BJ (cell line): ENCODE results near the gene SLC25A29. TPM values are rescaled to one million over a fixed set of nuclear protein-coding genes. Genes with fewer than 3 reads are reported as not detected.

ENCODE experiments used
- CTCF ChIA-PET: fragments of 350-600 bp; formaldehyde crosslinking; extraction: SDS; loops from one replicate; lab custom pipeline; 2021; ENCODE audit warnings: antibody characterized with exemption, inconsistent platforms; lab: Yijun Ruan, JAX
- POLR2A ChIA-PET: fragments of 300-600 bp; sonication (Branson Sonifier 250); formaldehyde crosslinking; extraction: SDS; loops from one replicate; lab custom pipeline; 2021; ENCODE audit warnings: antibody characterized with exemption; lab: Charles Lee
- DNase-seq: peaks from one replicate; pipeline ENCODE4 v3.0.0-alpha.2; 2011; ENCODE audit warnings: low read depth
- H3K27me3 ChIP-seq: 2 replicates; pipeline ENCODE4 v1.6.0; 2011; ENCODE audit warnings: low read length; ENCODE audit not compliant: control insufficient read depth, insufficient read depth
- H3K36me3 ChIP-seq: 2 replicates; pipeline ENCODE4 v1.5.1; 2011; ENCODE audit warnings: low read length; ENCODE audit not compliant: control insufficient read depth, insufficient read depth
- H3K4me3 ChIP-seq: 2 replicates; pipeline ENCODE4 v1.5.1; 2011; ENCODE audit warnings: low read depth, mild to moderate bottlenecking, control low read depth, low read length
- CTCF ChIP-seq: IDR thresholded peaks from 2 replicates; pipeline ENCODE4 v1.5.1; 2011; ENCODE audit warnings: low read depth, mild to moderate bottlenecking, control low read depth, inconsistent platforms, low read length, moderate library complexity; ENCODE audit not compliant: insufficient read depth
- polyA plus RNA-seq: library from polyadenylated mRNA; depleted of rRNA; stranded (reverse); fragments of >200 nt; gene quantifications from 2 replicates; pipeline ENCODE4 v1.2.3, GENCODE V29; 2011

SLC25A29 gene
- polyA plus RNA-seq, 1 experiment: 16.4 TPM

- Histone ChIP-seq H3K4me3 (no peak overlapping the region), H3K36me3 (peaks cover 40% of the 10 kb centered on the region), H3K27me3 (no peaks in the 10 kb centered on the region)
- ChIA-PET POLR2A (no interaction called here), CTCF (interaction anchor here (1.1 to 2.1 kb wide), 4 partner anchors 12 to 32 kb away, joined by 3 to 6 read pairs (median 4); partner anchors contain the start of gene SLC25A47)
- TF ChIP-seq CTCF: no peak
- no peak for DNase-seq
These were observed 28.7 kb upstream of the SLC25A29 start for GRCh38 chr14:100334904-100335303.

- no peak for DNase-seq
- peaks cover 36% of the 10 kb centered on the region for H3K36me3 ChIP-seq
- POLR2A ChIA-PET: no interaction called here
- H3K27me3 ChIP-seq: no peaks in the 10 kb centered on the region
- H3K4me3 ChIP-seq: no peak overlapping the region
- CTCF ChIA-PET: interaction anchor here (1.4 to 2.1 kb wide), 3 partner anchors 11 to 31 kb away, joined by 4 to 6 read pairs (median 5); partner anchors contain the start of gene SLC25A47
- TF ChIP-seq CTCF: no peak
These were observed 27.6 kb upstream of the SLC25A29 start for GRCh38 chr14:100333827-100334226.

GRCh38 chr14:100333311-100333710, 27.1 kb upstream of the SLC25A29 start:
- DNase-seq: no peak
- peaks cover 36% of the 10 kb centered on the region for H3K36me3 ChIP-seq
- H3K27me3 ChIP-seq: no peaks in the 10 kb centered on the region
- ChIA-PET POLR2A (no interaction called here), CTCF (interaction anchor here (1.6 to 2.1 kb wide), 2 partner anchors 15 to 30 kb away, joined by 5 to 6 read pairs; no protein-coding TSS in a partner anchor)
- TF ChIP-seq CTCF: no peak
- no peak overlapping the region for H3K4me3 ChIP-seq

- ChIA-PET CTCF (interaction anchor here (2.1 kb wide), 1 partner anchor 14 kb away, joined by 6 read pairs; no protein-coding TSS in a partner anchor), POLR2A (no interaction called here)
- Histone ChIP-seq H3K27me3 (no peaks in the 10 kb centered on the region), H3K4me3 (no peak overlapping the region), H3K36me3 (peaks cover 34% of the 10 kb centered on the region)
- DNase-seq: no peak
- no peak for TF ChIP-seq CTCF
These were observed 26.6 kb upstream of the SLC25A29 start for GRCh38 chr14:100332797-100333196.

GRCh38 chr14:100332071-100332639, 25.9 kb upstream of the SLC25A29 start:
- Histone ChIP-seq H3K27me3 (no peaks in the 10 kb centered on the region), H3K4me3 (no peak overlapping the region), H3K36me3 (peaks cover 30% of the 10 kb centered on the region)
- DNase-seq: no peak
- CTCF ChIA-PET: no interaction called here
- no peak for TF ChIP-seq CTCF
- POLR2A ChIA-PET: no interaction called here
